NCI-H82 (cell line): ENCODE measurements around the gene PXMP4.
"Not testable (repeated sequence)": the region's sequence is repeated elsewhere in the genome, so short reads cannot be mapped to it uniquely, and the experiment has no call there.

ENCODE experiments used
- DNase-seq: peaks from one replicate; lab custom pipeline; 2025; lab: John Stamatoyannopoulos, UW

Gene PXMP4

DNA sequence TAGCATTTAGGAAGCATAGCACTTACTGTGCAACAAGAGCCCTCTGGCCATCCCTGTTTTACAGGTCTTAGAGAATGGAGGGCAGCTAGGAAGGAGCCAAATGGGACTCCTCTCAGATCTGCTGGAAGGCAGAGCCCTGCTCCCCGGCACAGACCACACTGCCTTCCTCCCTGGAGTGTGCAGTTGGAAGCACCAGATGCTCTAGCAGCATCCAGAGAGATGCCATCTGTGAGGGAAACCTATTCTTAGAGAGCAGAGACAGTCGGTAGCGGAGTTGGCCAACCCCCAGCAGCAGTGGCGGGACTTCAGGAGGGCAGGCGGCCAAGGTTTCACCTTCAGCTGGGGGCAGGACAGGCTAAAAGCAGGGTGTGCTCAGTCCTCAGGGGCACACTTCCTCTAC, 17.2 kb downstream of the PXMP4 start:
- peak; percentile 88 for DNase-seq

- DNase-seq, result no peak
Observed at GRCh38 chr20:33701629-33702450, 18.3 kb downstream of the PXMP4 start.

DNA sequence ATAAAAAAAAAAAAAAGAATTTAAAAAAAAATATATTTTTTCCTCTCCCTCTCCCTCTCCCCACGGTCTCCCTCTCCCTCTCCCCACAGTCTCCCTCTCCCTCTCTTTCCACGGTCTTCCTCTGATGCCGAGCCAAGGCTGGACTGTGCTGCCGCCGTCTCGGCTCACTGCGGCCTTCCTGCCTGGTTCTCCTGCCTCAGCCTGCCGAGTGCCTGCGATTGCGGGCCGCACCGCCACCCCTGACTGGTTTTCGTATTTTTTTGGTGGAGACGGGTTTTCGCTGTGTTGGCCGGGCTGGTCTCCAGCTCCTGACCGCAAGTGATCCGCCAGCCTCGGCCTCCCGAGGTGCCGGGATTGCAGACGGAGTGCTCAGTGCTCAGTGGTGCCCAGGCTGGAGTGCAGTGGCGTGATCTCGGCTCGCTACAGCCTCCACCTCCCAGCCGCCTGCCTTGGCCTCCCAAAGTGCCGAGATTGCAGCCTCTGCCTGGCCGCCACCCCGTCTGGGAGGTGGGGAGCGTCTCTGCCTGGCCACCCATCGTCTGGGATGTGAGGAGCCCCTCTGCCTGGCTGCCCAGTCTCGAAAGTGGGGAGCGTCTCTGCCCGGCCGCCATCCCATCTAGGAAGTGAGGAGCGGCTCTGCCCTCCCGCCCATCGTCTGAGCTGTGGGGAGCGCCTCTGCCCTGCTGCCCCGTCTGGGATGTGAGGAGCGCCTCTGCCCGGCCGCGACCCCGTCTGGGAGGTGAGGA, 19.2 kb downstream of the PXMP4 start:
- not testable (repeated sequence) for DNase-seq

GRCh38 chr20:33698966-33699365, 21.1 kb downstream of the PXMP4 start:
- not testable (repeated sequence) for DNase-seq

DNA sequence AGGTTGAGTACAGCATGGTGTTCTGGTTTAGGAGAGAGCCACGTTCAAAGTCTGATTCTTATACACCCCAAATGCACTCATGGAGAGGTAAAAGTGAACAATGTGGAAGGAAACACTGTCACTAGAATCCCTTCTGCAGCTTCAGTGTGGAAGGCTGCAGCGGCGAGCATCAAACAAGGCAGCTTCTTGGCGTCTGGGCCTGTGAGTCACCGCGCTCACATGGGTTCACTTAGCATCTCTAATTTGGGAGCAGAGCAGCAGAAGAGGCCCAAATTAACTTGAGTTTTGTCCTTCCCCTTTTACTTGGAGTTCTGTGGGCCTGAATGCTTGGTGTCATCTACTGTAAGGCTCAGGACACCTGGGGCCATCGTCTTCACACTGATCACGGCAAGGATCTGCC, 23.0 kb downstream of the PXMP4 start:
- DNase-seq, result no peak

DNA sequence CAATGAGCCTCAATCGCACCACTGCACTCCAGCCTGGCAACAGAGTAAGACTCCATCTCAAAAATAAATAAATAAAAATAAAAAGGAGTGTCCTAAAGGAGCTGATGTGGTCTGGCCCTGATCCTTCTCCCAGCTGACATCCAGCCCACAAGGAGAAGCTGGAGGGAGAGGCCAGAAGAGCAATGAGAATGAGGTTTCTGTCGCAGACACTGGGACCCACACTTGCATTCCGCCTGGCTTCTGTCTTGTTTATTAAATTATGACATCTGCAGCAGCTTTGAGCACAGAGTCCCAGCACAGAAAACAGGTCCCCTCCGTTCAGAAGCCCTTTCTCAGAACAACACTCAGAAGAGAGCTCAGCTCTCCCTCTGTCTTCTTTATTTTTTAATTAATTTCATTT, 23.7 kb downstream of the PXMP4 start:
- DNase-seq, result no peak

- DNase-seq, result no peak
Observed at GRCh38 chr20:33694639-33695012, 25.5 kb downstream of the PXMP4 start.

DNA sequence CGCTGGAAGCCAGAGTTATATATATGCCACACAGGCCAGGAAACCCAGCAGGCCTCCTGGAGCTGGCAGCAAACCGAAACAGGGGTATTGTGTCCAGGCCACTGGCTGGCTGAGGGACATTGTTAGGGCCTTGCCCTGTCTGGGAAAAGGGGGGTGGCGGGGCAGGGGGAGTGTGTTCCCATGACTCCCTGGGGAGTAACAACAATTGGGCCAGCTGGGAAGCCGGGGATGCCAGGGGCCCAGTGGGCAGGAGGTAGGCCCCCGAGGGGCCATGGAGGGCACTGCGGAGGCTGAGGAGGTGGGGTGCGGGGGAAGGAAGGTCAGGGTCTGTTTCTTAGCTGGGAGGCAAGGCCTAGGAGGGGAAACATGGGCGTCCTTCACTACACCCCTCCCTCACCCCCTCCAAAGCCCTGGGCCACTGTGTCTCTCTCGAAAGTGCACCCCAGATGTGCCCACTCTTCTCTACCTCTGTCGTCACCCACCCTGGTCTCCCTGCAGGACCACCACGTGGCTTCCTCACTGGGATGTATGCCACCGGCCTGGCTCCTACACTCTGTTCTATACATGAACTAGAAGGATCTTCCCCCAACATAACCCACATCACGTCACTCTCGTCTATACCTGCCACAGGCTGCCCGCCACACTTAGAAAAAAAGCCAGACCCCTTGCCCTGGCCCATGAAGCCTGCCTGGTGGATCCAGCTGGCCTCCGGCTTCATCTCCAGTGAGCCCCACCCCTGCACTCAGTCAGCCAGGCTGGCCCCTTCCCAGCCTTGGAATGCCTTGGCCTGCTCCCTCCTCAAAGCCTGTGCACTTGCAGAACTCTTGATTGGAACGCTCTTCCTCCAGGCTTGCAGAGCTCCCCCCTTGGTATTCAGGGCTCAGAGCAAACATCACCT, 26.1 kb downstream of the PXMP4 start:
- no peak for DNase-seq

DNA sequence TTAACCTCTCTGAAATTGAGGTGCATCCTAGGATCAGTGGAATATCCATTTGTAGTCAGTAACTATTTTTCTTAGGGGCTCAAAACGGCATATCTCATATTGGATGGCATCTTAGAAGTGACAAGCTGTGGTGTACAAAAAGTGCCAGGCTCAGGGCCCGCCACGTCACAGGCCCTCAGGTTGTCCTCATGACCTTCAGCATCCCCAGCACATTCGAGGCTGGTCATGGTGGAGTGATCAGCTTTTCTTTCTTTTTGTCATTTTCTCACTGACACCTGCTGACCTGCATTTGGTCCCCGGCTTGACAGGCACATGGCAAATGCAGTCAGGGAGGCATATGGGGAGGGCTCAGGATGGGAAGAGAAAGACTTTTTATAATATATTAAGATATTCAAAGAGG, 26.8 kb downstream of the PXMP4 start:
- no peak for DNase-seq

DNA sequence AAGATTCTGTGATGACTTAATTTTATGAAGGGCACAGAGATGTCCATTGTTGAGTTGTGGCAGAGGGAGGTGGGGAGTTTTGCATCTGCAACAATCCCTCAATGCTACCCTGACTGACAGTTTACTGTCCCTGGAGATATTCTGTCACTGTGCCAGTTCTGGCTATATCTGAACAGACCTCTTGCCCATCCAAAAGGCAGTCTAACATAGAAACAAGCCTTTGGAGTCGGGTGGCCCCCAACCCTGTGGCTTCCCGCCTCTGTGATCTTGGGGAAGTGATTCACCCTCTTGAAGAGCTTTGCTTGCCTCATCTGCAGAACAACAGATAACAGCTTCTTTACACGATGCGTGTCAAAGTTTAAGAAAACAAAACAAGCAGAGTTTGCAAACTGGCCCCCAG, 30.1 kb downstream of the PXMP4 start:
- no peak for DNase-seq

GRCh38 chr20:33689493-33689892, 30.6 kb downstream of the PXMP4 start:
- no peak for DNase-seq

DNA sequence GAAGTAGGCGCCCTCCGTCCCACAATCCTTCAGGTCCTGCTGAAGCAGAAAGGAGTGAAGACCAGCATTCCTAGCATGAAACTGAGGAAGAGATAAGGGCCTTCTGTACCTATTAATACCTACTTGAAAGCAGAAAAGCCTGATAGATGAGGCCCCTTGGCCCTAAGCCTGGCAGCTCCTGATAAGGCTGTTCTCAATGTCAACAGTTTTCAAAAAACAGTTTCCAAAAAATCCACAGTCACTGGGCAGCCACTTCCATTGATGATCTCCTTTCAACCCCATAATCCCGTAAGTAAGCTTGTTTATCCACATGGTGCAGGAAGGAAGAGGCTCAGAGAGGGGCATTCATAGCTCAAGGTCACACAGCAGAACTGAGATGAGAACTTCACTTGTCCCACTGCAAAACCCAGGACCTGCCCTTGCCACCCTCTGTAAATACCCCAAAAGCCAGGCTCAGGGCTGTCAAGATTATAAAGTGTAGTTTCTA, 31.1 kb downstream of the PXMP4 start:
- DNase-seq, result peak; percentile 42

DNA sequence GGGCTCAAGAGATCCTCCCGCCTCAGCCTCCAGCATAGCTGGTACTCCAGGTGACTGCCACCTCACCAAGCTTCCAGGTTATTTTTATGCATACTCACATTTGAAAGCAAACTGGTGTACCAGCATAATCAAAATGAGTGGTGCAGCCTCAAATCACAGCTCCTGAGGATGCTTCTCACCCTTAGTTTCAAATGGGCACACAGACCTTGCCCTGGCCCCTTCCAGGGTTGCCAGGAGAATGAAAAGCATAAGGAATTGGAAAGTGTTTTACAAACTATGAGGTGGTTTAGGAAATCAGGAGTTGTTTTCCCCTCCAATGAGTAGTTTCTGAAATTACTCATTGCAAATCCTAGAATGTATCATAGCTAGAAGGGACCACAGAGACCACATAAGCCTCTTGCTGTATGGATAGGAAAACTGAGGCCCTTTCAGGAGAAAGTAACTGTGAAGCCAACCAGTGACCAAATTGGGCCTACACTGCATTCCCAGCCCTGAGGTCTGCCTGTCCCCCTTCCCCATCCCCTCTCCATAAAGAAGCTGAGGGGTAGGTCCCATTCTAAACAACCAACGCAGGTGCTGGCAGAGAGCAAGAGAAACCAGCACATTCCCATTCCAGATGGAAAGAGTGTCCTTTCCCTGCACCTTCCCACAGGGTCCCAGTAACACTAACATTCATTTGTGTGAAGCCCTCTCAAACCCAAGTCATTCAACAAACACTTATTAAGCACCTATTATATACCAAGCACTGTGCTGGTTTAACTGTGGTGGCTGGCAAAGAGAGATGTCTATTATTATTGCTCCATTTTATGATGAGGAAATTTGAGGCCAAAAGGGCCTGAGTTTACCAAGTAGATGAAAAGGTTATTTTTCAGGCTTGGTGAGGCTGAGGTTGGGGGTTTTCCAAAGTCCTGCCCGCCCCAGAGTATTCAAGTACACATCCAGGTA, 31.8 kb downstream of the PXMP4 start:
- DNase-seq, result no peak

DNA sequence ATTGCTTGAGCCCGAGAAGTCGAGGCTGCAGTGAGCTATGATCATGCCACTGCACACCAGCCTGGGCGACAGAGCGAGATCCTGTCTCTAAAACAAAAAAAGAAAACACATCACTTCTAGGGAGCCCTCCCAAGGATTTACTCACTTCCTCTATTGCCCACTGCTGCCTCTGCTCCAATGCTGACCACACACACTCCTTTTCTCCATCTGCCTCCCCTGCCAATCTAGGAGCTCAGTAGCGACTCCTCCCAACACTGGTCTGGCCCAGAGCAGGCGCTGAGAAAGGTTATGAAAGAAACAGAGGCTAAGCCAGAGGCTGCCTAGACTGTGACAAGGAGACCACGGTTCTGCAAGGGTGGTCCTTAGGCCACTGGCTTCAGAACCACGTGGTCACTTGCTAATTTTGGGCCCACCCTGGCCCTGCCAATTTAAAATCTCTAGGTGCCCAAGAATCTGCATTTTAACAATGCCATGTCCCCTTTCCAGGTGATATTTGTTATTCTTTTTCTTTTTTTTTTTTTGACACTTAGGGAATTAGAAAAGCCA, 32.7 kb downstream of the PXMP4 start:
- no peak for DNase-seq

- DNase-seq, result peak; percentile 58
Observed at GRCh38 chr20:33686984-33687366, 33.1 kb downstream of the PXMP4 start.

GRCh38 chr20:33686100-33686983, 33.8 kb downstream of the PXMP4 start, which contains the start of gene E2F1:
Gene E2F1 (minus strand): TSS chr20:33686385. CDS start chr20:33686264, 121 bp downstream.
- peak; percentile 98 for DNase-seq

DNA sequence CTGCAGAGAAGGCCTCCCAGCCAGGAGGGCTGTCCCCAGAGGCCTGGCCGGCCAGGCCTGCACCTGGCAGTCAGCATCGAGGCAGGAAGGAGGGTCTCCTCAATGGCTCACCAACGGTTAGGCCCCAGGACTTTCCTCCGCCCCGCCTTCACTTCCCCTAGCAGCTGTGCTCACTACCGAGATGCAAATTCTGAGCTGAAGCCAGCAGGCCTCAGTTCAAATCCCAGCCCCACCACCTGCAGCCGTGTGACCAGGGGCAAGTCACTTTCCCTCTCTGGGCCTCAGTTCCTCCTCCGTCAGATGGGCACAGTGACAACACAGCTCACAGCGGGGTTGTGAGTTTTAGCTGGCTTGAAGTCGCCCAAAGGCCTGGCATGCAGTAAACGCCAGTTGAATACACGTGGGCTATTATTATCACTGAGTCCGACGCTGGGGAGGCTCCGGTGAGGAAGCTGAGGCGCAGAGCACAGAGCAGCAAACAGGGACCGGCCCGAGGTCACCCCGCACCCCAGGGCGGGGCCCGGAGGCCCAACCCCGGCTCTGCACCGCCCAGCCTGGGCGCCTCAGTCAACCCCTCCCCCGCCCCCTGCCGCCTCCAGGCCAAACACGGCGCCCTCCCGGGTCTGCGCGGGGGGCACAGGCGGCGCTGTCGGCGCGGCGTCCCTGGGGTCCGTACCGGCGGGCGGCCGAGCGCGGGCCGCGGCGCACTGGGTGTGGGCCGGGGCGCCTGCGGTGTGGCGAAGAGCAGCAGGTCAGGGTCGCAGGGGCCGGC, 34.6 kb downstream of the PXMP4 start:
- peak; percentile 67 for DNase-seq

DNA sequence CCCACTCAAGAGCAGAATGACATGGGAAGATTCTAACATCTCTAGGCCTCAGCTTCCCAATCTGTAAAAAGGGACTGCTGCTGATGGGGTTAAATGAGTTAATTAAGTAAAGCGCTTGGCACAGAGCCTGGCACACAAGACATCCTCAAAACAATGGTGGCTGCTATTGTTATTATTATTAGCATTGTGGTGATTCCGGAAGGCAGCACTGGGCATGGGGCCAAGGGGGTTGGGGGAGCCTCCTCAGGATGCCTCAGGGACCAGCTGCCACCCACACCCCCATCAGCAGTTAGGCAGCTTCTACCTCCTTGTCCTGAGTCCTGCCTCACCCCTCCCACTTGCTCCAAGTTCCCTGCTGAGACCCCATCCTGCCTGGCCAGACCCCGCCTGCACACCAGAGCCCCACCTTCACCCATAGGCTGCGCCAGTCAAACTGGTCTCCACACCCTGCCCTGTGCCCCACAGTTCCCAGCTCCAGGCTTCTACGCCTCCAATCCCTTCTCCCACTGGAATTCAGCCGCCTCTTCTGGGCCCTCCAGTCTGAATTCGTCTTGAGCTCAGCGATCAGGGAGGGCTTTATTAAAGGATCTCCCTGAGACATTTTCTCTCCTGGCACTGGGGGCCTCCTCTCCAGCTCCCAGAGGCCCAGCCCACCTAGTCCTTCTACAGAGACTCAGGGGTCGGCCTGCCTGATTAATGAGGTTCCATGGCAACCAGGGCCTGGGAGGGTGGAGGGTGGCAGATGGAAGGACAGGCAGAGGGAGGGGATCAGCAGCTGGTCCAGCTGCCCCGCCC, 35.4 kb downstream of the PXMP4 start:
- peak; percentile 97 for DNase-seq
